ENCODE data around the gene BSN.

The BSN gene

DNA sequence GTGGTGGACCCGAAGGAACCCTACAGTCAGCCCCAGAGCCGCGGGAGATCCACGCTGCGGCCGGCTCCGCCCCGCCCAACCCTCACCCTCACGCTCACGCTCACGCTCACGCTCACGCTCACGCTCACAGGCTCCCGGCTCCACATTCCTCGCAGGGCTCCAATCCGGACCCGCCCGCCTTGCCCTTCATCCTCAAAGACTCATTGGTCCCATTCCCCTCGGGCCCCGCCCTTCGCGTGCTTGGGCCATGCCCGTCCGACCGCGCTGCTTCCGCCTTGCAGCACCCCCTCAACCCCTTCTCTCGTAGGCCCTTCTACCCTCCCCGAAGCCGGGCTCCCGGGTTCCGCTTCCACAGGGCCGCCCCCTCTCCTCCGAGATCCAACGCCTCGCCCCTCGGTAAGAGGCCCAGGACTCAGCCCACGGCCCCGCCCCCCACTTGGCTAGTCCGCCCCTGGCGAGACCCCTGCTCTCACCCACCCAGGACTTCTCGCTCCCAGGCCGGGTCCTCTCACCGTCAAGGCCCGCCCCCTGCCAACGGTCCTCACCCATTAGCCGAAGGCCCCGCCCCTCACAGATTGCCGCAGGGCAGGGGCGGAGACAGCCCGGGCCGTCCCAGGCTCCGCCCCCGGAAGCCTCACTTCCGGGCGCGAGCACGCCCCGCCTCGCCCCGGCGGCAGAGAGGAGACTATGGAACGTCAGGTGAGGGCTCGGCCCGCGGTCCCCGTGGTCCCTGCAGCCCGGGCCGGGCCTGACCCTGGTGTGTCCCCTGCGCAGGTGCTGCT, 119.6 kb downstream of the BSN start, which contains the start of gene APEH (continued):
- TF ChIP-seq ZNF148 (tag by site-specific recombination; IDR thresholded peaks at IDR 0.05; ENCODE audit: borderline replicate concordance), result no peak
- TF ChIP-seq KLF1 (tag by site-specific recombination; IDR thresholded peaks at IDR 0.05), result peak; percentile 70
- peak; percentile 98 for TF ChIP-seq ZBTB10 (tag by site-specific recombination; IDR thresholded peaks at IDR 0.05)
- TF ChIP-seq GLI4 (tag by site-specific recombination; IDR thresholded peaks at IDR 0.05), result no peak
- TF ChIP-seq MYNN (tag by site-specific recombination; IDR thresholded peaks at IDR 0.05; ENCODE audit: borderline replicate concordance), result no peak
- no peak for TF ChIP-seq ZNF133 (tag by site-specific recombination; IDR thresholded peaks at IDR 0.05)
- no peak for TF ChIP-seq ZBTB1 (tag by site-specific recombination; IDR thresholded peaks at IDR 0.05)
- TF ChIP-seq ZNF843 (tag by site-specific recombination; IDR thresholded peaks at IDR 0.05), result no peak
- TF ChIP-seq EGR2 (tag by site-specific recombination; IDR thresholded peaks at IDR 0.05; ENCODE audit: low read depth), result peak; percentile 74
- TF ChIP-seq REPIN1 (tag by site-specific recombination; IDR thresholded peaks at IDR 0.05; ENCODE audit: low read depth), result no peak
- no peak for TF ChIP-seq RBAK (tag by site-specific recombination; IDR thresholded peaks at IDR 0.05)
- peak; percentile 43 for TF ChIP-seq WT1 (tag by site-specific recombination; IDR thresholded peaks at IDR 0.05)
- peak; percentile 78 for TF ChIP-seq ZNF501 (tag by site-specific recombination; IDR thresholded peaks at IDR 0.05)
- peak; percentile 96 for TF ChIP-seq SP3 (tag by site-specific recombination; IDR thresholded peaks at IDR 0.05)
- 0 out of 2 replicates have a peak, but pooled peaks have one; percentile 2 for TF ChIP-seq ZNF146 (tag by site-specific recombination; IDR thresholded peaks at IDR 0.05)
- TF ChIP-seq, protein P1, sequence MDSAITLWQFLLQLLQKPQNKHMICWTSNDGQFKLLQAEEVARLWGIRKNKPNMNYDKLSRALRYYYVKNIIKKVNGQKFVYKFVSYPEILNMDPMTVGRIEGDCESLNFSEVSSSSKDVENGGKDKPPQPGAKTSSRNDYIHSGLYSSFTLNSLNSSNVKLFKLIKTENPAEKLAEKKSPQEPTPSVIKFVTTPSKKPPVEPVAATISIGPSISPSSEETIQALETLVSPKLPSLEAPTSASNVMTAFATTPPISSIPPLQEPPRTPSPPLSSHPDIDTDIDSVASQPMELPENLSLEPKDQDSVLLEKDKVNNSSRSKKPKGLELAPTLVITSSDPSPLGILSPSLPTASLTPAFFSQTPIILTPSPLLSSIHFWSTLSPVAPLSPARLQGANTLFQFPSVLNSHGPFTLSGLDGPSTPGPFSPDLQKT (IDR thresholded peaks at IDR 0.05; ENCODE audit: borderline replicate concordance, low read depth, low read length), result peak; percentile 81; the same call in 1 of the 2 replicates
- no peak for TF ChIP-seq ZNF777 (tag by site-specific recombination; IDR thresholded peaks at IDR 0.05; ENCODE audit: borderline replicate concordance)
- TF ChIP-seq ZNF600 (tag by site-specific recombination; IDR thresholded peaks at IDR 0.05), result peak; percentile 44; the same call in 1 of the 2 replicates
- peak; percentile 98 for TF ChIP-seq GLIS2 (tag by site-specific recombination; IDR thresholded peaks at IDR 0.05)
- TF ChIP-seq SCRT1 (tag by site-specific recombination; IDR thresholded peaks at IDR 0.05; ENCODE audit: borderline replicate concordance), result no peak
- TF ChIP-seq ZNF132 (tag by site-specific recombination; IDR thresholded peaks at IDR 0.05; ENCODE audit: borderline replicate concordance), result no peak
- no peak for TF ChIP-seq ZNF521 (tag by site-specific recombination; IDR thresholded peaks at IDR 0.05)
- no peak for TF ChIP-seq ZNF529 (tag by site-specific recombination; IDR thresholded peaks at IDR 0.05; ENCODE audit: insufficient replicate concordance)
- TF ChIP-seq BCL11A (tag by site-specific recombination; IDR thresholded peaks at IDR 0.05; ENCODE audit: low read depth), result no peak
- 0 out of 2 replicates have a peak, but pooled peaks have one; percentile 73 for TF ChIP-seq ZNF610 (tag by site-specific recombination; IDR thresholded peaks at IDR 0.05; ENCODE audit: borderline replicate concordance)
- TF ChIP-seq, protein P2, sequence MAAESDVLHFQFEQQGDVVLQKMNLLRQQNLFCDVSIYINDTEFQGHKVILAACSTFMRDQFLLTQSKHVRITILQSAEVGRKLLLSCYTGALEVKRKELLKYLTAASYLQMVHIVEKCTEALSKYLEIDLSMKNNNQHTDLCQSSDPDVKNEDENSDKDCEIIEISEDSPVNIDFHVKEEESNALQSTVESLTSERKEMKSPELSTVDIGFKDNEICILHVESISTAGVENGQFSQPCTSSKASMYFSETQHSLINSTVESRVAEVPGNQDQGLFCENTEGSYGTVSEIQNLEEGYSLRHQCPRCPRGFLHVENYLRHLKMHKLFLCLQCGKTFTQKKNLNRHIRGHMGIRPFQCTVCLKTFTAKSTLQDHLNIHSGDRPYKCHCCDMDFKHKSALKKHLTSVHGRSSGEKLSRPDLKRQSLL (tag by site-specific recombination; IDR thresholded peaks at IDR 0.05), result no peak; the same call in 1 of the 2 replicates
- TF ChIP-seq ZNF830 (tag by site-specific recombination; IDR thresholded peaks at IDR 0.05; ENCODE audit: low read depth), result no peak
- peak; percentile 94 for TF ChIP-seq SP2 (tag by site-specific recombination; IDR thresholded peaks at IDR 0.05)
- TF ChIP-seq ZNF561 (tag by site-specific recombination; IDR thresholded peaks at IDR 0.05; ENCODE audit: borderline replicate concordance), result peak; percentile 37; the same call in 1 of the 2 replicates
- peak; percentile 30; the same call in 1 of the 2 replicates for TF ChIP-seq ZIC2 (tag by site-specific recombination; IDR thresholded peaks at IDR 0.05)
- TF ChIP-seq SP7 (tag by site-specific recombination; IDR thresholded peaks at IDR 0.05), result peak; percentile 73
